Measurements from ENCODE around the gene ABLIM2.

The ABLIM2 gene

DNA sequence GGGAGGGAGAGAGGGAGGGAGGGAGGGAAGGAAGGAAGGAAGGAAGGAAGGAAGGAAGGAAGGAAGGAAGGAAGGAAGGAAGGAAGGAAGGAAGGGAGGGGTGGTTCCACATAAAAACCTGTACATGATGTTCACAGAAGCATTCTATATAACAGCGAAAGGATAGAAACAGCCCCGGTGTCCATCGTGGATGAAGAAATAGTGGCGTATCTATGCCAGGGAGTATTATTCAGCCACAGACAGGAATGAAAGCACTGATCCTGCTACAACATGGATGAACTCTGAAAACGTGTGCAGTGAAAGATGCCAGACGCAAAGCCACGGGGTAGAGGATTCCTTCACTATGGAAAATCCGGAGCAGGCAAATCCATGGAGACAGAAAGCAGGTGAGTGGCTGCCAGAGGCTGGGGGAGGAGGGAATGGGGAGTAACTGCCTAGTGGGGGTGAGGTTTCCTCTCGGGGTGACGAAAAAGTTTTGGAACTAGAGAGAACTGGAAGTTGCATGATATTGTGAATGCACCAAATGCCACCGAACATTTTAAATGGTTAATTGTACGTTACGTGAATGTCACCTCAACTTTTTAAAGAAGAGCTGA is 92.2 kb downstream of the ABLIM2 start:
- no peak for FAIRE-seq

DNA sequence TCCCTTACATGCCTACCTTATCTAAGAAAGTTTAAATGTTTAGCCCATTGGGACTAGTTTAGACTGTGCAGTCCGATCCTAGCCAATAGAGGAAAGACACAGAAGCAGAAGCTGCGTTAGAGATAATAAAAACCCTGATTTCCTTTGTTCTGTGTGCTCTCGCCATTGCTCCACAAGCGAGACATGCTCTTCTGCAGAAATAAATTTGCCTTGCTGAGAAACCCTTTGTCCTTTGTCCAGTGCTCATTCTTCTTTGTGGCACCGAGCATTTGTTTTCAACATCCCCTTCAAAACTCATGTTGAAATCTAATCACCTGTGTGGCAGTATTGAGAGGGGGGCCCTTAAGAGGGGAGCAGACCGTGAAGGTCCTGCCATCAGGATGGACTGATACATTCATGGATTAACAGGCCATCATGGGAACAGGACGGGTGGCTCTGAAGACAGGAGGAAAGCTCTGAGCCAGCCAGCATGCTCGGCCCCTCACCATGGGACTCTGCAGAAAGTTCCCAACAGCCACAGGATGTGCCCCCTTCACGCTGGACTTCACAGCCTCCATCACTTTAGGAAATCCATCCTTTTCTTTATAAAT is 94.5 kb downstream of the ABLIM2 start:
- FAIRE-seq, result no peak

DNA sequence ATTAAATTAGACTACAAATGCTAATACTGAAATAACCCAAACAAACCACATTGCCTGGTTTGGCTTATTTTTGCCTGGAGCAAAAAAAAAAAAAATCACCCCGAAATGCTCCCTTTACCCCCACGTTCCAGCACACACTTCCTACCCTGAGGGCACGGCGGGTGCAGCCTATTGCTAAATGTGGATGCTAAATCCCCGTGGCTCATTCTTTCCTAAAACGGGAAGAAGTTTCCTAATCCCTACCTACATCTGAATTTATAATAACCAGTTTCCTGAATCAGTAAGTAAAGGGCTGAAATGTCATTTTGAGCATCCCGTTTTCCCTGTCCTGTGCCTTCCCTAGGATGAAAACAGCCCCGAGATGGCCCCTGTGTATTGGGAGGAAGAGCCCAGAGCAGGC is 97.0 kb downstream of the ABLIM2 start:
- no peak for FAIRE-seq

- no peak for FAIRE-seq
Measured at GRCh38 chr4:8061145-8061544, 97.5 kb downstream of the ABLIM2 start.

DNA sequence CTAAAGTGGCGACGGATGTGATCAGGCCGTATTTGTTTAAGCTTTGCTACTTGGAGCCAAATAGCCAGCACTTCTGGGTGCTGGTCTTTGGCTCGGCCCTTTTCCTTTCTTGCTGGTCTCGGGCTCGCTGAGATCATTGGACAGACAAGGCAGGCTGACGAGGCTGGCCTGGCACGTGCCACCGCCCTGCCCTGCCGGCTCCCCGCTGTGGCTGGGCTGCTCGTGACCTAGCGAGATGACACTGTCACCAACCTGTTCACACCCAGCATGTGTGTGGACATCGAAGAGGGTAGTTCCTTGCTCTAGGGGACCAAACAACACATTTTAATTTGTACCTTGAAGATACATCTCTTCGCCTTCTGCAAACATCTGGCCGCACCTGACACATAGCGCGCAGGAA is 98.0 kb downstream of the ABLIM2 start:
- no peak for FAIRE-seq

DNA sequence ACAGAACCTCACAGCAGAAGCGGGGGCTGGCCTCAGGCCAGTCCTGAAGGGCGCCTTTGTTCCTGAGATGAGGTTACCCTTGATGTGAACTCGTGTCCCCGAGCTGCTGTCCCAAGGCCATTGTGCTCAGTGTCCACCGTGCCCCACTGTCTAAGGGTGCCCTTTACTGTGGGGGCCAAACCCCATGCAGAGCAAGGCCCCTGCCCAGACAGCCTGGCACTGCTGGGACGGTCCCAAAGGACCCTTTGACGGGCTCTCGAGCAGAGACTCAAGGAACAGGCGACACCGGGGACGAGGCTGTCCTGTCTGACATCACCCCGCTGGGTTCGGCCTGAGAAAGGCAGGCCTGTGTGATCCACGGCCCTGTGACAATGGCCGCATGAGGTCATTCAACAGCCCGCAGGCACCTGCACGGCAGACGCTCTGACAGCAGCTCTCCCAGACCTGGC is 100.6 kb downstream of the ABLIM2 start:
- no peak for FAIRE-seq

GRCh38 chr4:8055206-8055605 is 103.4 kb downstream of the ABLIM2 start:
- FAIRE-seq, result no peak

DNA sequence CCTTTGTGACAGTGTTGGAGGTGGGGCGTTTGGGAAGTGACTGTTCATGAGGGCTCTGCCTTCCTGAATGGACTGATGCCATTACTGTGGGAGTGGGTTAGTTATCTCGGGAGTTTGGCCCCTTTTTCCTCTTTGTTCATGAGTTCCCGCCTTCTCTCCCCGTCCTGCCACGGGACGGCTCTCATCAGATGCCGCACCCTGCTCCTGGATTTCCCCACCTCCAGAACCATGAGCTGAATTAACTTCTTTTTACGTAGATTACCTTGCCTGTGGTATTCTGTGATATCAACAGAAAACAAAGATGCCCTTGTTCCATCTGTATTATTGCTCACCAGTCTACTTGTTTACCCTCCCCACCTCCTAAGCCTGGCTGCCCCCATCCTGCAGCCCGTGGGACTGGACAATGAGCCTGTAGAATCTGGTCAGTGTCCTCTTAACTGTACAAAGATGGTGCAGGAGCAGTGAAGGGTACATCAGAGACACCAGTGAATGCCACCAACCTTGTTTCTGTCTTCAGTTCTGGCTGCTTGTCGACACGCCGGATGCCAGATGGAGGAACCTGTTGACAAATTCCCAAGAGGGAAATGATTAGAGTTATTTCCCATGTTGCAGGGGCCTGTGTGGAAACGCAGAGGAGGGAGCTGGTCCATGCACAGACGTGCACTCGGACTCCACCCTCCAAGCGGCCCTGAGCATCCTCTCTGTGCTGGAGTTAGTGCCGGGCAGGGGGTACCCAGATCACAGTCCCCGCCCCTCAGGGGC is 104.7 kb downstream of the ABLIM2 start:
- FAIRE-seq, result no peak

- FAIRE-seq, result no peak
Measured at GRCh38 chr4:8052160-8052691, 106.4 kb downstream of the ABLIM2 start.

DNA sequence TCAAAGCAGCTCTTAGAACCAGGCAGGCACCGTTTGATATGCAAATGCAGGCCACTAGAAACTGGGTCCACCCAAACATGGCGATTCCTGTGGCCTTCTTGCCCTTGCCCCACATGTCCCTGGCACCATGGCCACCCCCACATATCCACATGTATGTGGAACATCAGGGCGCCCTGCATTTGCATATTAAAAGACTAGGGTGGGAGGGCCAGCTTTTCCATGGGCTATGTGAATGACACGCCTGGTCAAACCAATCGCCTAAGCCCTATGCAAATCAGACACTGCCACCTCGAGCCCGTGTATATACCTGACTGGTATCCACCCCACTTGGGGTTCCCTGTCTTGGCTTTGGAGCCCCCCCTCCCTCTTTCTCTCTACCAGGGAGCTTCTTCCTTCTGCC is 107.0 kb downstream of the ABLIM2 start:
- FAIRE-seq, result no peak

- FAIRE-seq, result peak; percentile 62
Measured at GRCh38 chr4:8050555-8051206, 107.9 kb downstream of the ABLIM2 start.

DNA sequence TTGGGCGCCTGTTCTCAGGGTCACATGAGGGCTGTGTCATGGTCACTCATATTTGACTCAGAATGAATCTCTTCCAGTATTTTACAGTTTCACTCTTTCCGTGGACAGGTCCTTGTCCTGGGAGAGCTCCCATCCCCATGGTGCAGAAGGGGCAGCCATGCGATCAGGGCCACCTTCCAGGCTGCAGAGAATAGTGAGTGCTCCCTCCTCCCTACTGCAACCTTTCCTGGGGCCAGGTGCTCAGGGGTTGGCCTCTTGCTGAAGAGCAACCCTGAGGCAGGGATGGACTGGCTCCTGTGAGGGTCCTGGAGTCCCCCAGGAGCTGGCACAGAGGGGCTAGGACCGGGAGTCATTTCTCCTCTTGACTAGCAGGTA is 108.4 kb downstream of the ABLIM2 start:
- FAIRE-seq, result no peak

DNA sequence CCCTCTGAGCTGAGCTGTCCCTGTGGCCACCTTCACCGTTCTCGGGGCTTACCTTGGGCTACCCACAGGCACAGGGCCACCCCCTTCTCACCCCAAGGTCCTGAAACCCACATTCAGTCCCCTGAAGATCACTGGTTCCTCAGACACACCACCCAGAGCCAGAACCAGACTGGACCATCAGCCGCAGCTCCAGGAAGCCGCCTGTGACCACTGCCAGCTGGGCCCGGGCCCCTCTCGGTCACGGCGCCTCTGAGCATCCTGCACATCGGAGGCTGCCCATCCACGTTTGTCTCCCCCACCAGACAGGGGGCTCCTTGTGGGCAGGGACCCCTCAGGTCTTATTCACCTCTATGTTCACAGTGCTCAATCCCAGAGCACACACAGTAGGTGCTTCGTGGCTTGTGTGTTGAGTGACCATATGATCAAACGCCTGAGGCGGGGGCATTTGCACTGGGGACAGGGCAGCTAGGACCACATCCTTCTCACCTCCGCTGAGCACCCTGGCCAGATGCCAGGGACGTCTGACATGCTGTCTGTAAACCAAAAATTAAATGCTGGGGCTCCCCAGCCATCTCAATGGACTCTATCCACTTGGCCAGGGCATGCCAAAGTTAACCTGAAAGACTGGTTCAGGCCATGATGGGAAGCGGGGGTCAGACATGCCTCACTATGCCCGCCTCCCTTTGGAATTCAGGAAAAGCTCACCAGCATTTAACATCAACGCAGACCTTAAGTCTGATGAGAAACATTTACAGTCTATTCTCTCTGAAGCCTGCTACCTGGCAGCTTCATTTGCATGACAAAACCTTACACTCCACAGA is 109.5 kb downstream of the ABLIM2 start:
- peak; percentile 17 for FAIRE-seq

DNA sequence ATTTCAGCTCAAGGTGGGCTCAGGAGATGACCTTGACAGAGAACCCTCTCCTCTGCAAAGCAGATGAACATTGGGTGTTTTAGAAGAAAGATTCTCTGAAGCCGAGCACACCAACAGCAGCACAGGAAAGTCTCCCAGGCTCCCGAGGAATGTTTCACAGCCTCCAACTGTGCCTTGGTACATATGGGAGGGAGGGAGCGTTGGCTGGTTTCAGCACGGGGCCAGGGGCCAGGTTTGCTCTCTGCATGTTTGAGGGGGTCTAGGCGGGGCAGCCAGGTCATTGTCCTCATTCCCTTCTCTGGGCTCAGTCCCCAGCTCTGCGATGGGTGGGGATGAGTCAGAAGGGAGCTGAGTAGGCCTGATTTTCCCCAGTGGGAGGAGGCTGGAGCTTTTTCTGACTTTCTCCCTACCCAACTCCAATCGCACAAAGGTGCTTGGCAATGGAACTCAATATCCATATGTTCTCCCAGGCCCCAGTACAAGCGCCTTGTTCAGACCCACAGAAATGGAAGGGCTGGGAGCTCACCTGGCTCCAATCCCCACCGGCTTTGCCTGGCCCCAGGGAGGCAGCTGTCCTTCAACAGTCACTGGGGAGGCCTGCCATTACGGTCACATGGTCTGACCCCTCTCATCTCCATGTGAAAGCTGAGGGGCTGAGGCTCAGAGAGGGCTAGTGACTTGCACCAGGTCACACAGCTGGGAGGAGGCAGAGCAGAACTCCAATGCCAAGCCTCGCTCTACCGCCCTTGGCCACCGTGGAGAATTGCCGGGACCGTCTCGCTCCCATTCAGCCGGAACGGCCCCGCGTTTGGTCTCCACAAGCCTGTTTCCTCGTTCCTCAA is 110.6 kb downstream of the ABLIM2 start:
- no peak for FAIRE-seq

DNA sequence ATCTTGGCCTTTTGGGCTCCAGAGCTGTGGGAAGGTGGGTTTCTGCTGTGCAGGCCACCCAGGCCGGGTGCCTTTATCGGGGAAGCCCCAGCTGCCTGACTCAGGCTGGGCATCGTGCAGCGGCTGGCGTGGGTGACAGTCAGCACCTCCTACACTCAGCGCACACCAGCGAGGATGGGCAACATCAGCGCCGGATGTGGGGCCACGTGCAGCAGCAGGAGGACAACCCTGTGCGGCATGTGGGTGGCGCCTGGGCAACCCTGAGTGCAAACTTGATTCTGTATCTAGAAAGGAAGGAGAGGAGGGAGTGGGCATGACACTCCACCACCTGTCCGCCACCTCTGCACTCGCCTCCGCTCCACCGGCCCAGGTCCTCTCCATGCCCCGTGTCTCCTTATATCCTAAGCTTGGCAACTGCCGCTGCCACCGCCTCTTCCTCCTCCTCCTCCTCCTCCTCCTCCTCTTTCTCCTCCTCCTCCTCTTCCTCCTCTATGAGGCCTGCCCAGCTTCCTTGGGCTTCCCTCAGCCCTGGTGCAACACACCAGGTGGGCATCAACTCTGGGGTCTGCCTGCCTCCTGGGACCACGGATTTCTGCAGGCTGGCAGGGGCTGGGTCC is 111.6 kb downstream of the ABLIM2 start:
- FAIRE-seq, result no peak

- no peak for FAIRE-seq
Measured at GRCh38 chr4:8045909-8046308, 112.7 kb downstream of the ABLIM2 start.

- FAIRE-seq, result no peak
Measured at GRCh38 chr4:8044699-8045098, 113.9 kb downstream of the ABLIM2 start.

DNA sequence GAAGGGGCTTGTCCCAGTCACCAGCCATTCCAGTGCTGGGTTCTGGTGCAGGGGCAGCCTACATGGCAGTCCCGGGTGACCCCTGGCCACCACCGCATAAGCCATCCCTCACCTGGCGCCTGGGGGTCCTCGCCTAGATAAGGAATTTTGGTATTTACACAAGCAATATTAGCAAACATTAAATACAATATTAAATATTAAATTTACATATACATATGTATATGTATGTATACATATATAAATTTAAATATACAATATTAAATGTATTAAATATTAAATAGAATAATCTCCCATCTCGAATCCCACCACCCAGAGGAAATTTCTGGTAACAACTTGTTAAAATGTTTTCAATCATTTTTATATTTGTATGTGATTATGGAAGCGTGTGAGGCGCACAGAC is 114.4 kb downstream of the ABLIM2 start:
- peak; percentile 69 for FAIRE-seq

GRCh38 chr4:8043596-8043995 is 115.0 kb downstream of the ABLIM2 start:
- no peak for FAIRE-seq

- no peak for FAIRE-seq
Measured at GRCh38 chr4:8041868-8042267, 116.7 kb downstream of the ABLIM2 start.

- FAIRE-seq, result no peak
Measured at GRCh38 chr4:8041172-8041571, 117.4 kb downstream of the ABLIM2 start.

Measured in islet of Langerhans (tissue), 1 donor.